Cardiac atrium fibroblast (primary cell): ENCODE measurements around the gene C11orf52. TPM values are rescaled to one million over a fixed set of nuclear protein-coding genes. Genes with fewer than 3 reads are reported as not detected.

Experiments used
- total RNA-seq: library from RNA; depleted of rRNA; stranded (reverse); fragments of >200 nt; gene quantifications from 2 replicates; pipeline ENCODE4 v1.2.3, GENCODE V29; 2015

Gene C11orf52, protein sequence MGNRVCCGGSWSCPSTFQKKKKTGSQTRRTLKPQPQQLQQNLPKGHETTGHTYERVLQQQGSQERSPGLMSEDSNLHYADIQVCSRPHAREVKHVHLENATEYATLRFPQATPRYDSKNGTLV
- 0.65 and 4.3 TPM in 2 replicates for total RNA-seq

GRCh38 chr11:111918390-111919256 is at the start of gene C11orf52:
Gene C11orf52 (plus strand): TSS chr11:111918913. CDS start chr11:111918973, 60 bp downstream.

DNA sequence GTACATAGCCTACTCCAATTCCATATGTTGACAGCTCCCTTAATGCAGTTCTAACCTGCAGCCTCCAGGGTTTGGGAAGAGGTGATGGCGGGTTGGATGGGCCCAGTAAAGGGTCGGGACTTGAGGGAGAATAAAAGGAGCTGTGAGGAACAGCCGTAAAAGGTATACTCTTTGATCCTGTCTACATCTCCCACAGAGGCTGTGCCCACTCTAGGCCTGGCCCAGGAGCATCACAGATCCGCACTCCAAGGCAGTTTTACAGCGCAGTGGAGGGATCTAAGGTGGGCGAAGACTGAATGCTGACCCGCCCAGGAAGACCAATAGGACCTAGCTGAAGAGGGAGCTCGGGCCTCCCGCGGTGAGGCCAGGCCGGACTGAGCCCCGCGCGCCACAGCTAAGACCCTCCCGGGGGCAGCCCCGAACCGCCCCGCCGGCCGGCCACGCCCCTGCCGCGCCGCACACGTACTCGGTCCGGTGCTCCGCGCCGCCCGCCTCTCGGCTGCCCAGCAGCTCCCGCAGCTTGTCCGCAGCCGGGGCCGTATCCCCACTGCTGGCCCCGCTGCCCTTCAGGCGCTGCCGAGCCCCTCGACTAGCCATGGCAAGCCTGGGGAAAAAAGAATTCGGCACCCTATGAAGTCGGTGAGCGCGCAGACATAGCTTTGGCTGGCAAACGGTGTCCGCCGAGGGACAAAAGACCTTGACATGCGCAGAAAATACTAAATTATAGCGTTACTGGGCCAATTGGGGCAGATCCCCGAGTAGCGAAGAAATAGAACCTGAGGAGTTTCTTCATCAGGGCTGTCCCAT is 47.6 kb upstream of the C11orf52 start, which contains the start of gene ALG9:
TSS of gene ALG9 (minus strand) at position 696 of the 807 bp plus-strand sequence. CDS start at position 597, 99 bp downstream.

DNA sequence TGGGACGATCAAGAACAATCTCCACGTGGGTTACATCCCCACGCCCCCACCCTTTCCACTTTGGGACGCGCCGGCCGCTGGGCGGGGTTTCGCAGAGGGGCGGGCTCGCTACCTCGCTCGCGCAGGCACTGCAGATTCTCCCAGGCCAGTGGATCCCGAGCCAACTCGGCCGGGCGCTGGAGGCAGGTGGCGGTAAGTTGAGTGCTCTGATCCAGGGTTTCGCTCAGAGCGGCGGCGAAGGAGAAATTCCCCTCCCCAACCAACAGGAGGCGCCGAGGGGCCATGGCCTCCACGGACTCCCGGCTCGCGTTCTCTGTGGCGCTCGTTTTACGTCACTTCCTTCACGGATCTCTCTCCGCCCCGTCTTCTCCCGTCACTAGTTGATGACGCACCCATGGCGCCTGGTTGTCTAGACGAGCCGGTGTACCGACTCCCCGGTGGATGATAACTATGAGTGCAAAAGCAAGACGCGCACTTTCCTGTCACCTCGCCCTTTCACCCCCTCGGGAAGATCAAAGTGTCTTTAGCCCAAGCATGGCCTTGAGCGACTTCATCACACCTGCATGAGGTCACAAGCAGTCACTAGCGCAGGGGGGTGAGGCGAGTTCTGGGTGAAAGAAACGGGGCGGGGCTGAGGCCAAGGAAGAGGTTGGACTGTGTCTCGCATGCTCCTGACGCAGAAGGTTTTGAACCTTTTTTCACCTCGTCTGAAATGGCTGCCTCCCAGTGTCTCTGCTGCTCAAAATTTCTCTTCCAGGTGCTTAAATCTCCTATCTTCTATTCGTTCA is 39.7 kb upstream of the C11orf52 start, which contains the start of the genes CFAP68 and FDXACB1:
TSS of gene CFAP68 (plus strand) at position 693 of the 788 bp plus-strand sequence. CDS start at position 713, 20 bp downstream.
TSS of gene FDXACB1 (minus strand) at position 317 of the 788 bp plus-strand sequence. CDS start at position 284, 33 bp downstream.

DNA sequence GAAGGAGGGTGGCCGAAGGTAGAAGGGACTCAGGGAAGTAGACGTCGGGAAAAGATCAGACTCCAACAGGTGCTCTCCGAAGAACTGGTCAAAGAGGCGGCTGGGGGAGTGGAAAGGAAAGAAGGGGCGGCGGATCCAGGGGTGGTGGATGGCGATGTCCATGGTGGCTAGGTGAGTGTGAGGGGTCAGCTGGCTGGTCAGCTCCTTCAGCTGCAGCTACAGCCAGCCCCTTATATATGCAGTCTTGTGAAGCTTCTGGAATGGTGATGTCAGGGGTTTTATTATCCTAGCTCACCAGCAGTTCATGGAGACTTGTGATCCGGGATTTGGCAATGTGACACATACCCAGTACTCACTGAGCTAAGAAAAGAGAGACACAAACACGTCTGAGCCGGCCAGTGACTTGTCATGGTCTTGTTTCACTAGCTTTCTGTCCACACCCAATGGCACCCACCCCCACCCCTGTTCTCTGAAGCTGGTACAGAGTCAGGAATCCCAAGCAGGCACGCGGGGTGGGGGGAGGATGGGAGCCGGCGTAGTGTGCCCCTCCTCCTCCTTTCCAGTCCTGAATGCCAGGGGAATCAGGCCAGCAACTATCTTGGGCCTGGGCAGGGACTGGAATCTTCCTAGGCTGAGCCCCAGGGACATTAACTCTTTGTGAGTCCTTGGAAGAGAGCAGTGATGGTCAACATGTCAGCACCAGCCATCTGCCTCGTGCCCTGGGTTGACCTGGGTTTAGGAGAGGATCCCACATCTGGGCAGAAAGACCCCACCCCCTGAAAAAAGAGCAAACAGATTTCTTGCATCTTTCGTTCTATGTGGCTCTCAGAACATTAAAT is 6.9 kb upstream of the C11orf52 start, which contains the start of gene CRYAB:
TSS of gene CRYAB (minus strand) at position 208 of the 839 bp plus-strand sequence. CDS start at position 162, 46 bp downstream.

GRCh38 chr11:111912535-111912934 is 6.2 kb upstream of the C11orf52 start, which contains the start of gene HSPB2:
Gene HSPB2 (plus strand): TSS chr11:111912734. CDS start chr11:111912830, 96 bp downstream.

Other genes with a start within 250 kb of the C11orf52 start
- gene PPP2R1B, start 152.5 kb upstream of the C11orf52 start, total RNA-seq: 17.1 and 24.1 TPM in 2 replicates
- 28.3 and 35.3 TPM in 2 replicates for gene ALG9, start 47.3 kb upstream of the C11orf52 start, total RNA-seq
- gene FDXACB1, start 39.7 kb upstream of the C11orf52 start, total RNA-seq: 0.97 and 2.0 TPM in 2 replicates
- 8.7 and 28.7 TPM in 2 replicates for gene CFAP68, start 39.4 kb upstream of the C11orf52 start, total RNA-seq
- gene CRYAB, start 7.1 kb upstream of the C11orf52 start, total RNA-seq: 50.5 and 78.7 TPM in 2 replicates
- 0.36 and 1.9 TPM in 2 replicates for gene HSPB2, start 6.2 kb upstream of the C11orf52 start, total RNA-seq
- gene DIXDC1, start 18.4 kb downstream of the C11orf52 start, total RNA-seq: 12.5 and 15.2 TPM in 2 replicates
- gene DLAT, start 106.5 kb downstream of the C11orf52 start, total RNA-seq: 29.1 and 30.5 TPM in 2 replicates
- gene PIH1D2, start 155.1 kb downstream of the C11orf52 start, total RNA-seq: 0.18 and 0.32 TPM in 2 replicates
- 13.9 and 14.7 TPM in 2 replicates for gene NKAPD1, start 155.4 kb downstream of the C11orf52 start, total RNA-seq
- 56.1 and 59.9 TPM in 2 replicates for gene TIMM8B, start 167.8 kb downstream of the C11orf52 start, total RNA-seq
- gene SDHD, start 168.0 kb downstream of the C11orf52 start, total RNA-seq: 85.4 and 87.9 TPM in 2 replicates
- 3.6 TPM in 1 of 2 replicates, not detected in the other for gene IL18, start 245.2 kb downstream of the C11orf52 start, total RNA-seq
- gene TEX12, start 248.5 kb downstream of the C11orf52 start, total RNA-seq: not detected in 2 replicates